ENCODE results near the gene SETBP1. TPM values are rescaled to one million over a fixed set of nuclear protein-coding genes. Genes with fewer than 3 reads are reported as not detected.

SETBP1 gene
- total RNA-seq, 1 experiment from 2014 or later: 9.6 TPM

GRCh38 chr18:44786688-44787087 lies 106.0 kb downstream of the SETBP1 start:
- Mint-ChIP-seq H3K4me3 (no peak overlapping the region), H3K4me1 (peaks cover 31% of the 10 kb centered on the region)
- TF ChIP-seq ZNF416 (CRISPR knock-in tag; IDR thresholded peaks at IDR 0.05): no peak
- TF ChIP-seq MLX (CRISPR knock-in tag; IDR thresholded peaks at IDR 0.05): no peak

GRCh38 chr18:44788334-44788733 lies 107.6 kb downstream of the SETBP1 start:
- TF ChIP-seq ZNF512 (CRISPR knock-in tag; IDR thresholded peaks at IDR 0.05; ENCODE audit: borderline replicate concordance) (no peak), SMAD4 (CRISPR knock-in tag; IDR thresholded peaks at IDR 0.05) (no peak), ZNF396 (CRISPR knock-in tag; IDR thresholded peaks at IDR 0.05; ENCODE audit: borderline replicate concordance) (no peak), ZNF121 (CRISPR knock-in tag; IDR thresholded peaks at IDR 0.05) (no peak), ZNF138 (CRISPR knock-in tag; conservative IDR thresholded peaks at IDR 0.05) (no peak), SP1 (CRISPR knock-in tag; conservative IDR thresholded peaks at IDR 0.05) (no peak), ZNF219 (CRISPR knock-in tag; IDR thresholded peaks at IDR 0.05; ENCODE audit: borderline replicate concordance) (no peak), ERG (CRISPR knock-in tag; IDR thresholded peaks at IDR 0.05) (no peak), EMX1 (CRISPR knock-in tag; IDR thresholded peaks at IDR 0.05) (no peak), MLX (CRISPR knock-in tag; IDR thresholded peaks at IDR 0.05) (no peak)
- H3K27ac Mint-ChIP-seq: no peak overlapping the region
- peaks cover 34% of the 10 kb centered on the region for H3K4me1 Mint-ChIP-seq
- H3K27me3 Mint-ChIP-seq (ENCODE audit: low read depth): no peaks in the 10 kb centered on the region
- POLR2A ChIA-PET: interaction anchor here (1.0 kb wide), 1 partner anchor 18 kb away, joined by 9 read pairs; no protein-coding TSS in a partner anchor
- CTCF ChIA-PET: no interaction called here
- H3K4me3 Mint-ChIP-seq: no peak overlapping the region
- no peaks in the 10 kb centered on the region for H3K36me3 Mint-ChIP-seq
- ATAC-seq (no peak), DNase-seq (ENCODE audit: low spot score) (no peak)
- H3K9me3 Mint-ChIP-seq: no peaks in the 10 kb centered on the region

More at GRCh38 chr18:44786688-44787087, 106.0 kb downstream of the SETBP1 start:
- ATAC-seq (no peak), DNase-seq (ENCODE audit: low spot score) (no peak)
- no peaks in the 10 kb centered on the region for H3K27me3 Mint-ChIP-seq (ENCODE audit: low read depth)
- H3K27ac Mint-ChIP-seq: no peak overlapping the region
- H3K9me3 Mint-ChIP-seq: no peaks in the 10 kb centered on the region
- CTCF ChIA-PET: no interaction called here
- POLR2A ChIA-PET: no interaction called here
- H3K36me3 Mint-ChIP-seq: no peaks in the 10 kb centered on the region

GRCh38 chr18:44789710-44790109 lies 109.0 kb downstream of the SETBP1 start:
- ChIA-PET CTCF (no interaction called here), POLR2A (interaction anchor here (0.6 kb wide), 1 partner anchor 96 kb away, joined by 3 read pairs; no protein-coding TSS in a partner anchor)
- no peak for DNase-seq (ENCODE audit: low spot score)
- H3K9me3 Mint-ChIP-seq: no peaks in the 10 kb centered on the region
- H3K36me3 Mint-ChIP-seq: no peaks in the 10 kb centered on the region
- H3K27me3 Mint-ChIP-seq (ENCODE audit: low read depth): no peaks in the 10 kb centered on the region
- peaks cover 34% of the 10 kb centered on the region for H3K4me1 Mint-ChIP-seq
- H3K27ac Mint-ChIP-seq: 0 out of 2 replicates have a peak overlapping the region, but pooled peaks have one; percentile 4
- TF ChIP-seq ZNF396 (CRISPR knock-in tag; IDR thresholded peaks at IDR 0.05; ENCODE audit: borderline replicate concordance): no peak
- TF ChIP-seq GRHL2 (CRISPR knock-in tag; IDR thresholded peaks at IDR 0.05; ENCODE audit: insufficient replicate concordance, severe bottlenecking): no peak
- TF ChIP-seq GTF2I (CRISPR knock-in tag; conservative IDR thresholded peaks at IDR 0.05): no peak
- TF ChIP-seq ZNF121 (CRISPR knock-in tag; IDR thresholded peaks at IDR 0.05): no peak
- TF ChIP-seq NFYB (CRISPR knock-in tag; conservative IDR thresholded peaks at IDR 0.05; ENCODE audit: low read depth): no peak
- no peak for TF ChIP-seq ZSCAN18 (CRISPR knock-in tag; IDR thresholded peaks at IDR 0.05)
- no peak for TF ChIP-seq RORB (CRISPR knock-in tag; IDR thresholded peaks at IDR 0.05)
- TF ChIP-seq AR (CRISPR knock-in tag; IDR thresholded peaks at IDR 0.05): no peak
- no peak for TF ChIP-seq FOXJ3 (CRISPR knock-in tag; IDR thresholded peaks at IDR 0.05; ENCODE audit: borderline replicate concordance)
- no peak for TF ChIP-seq IRF1 (CRISPR knock-in tag; IDR thresholded peaks at IDR 0.05)
- no peak for TF ChIP-seq SOX15 (CRISPR knock-in tag; IDR thresholded peaks at IDR 0.05)
- TF ChIP-seq SMAD4 (CRISPR knock-in tag; IDR thresholded peaks at IDR 0.05): no peak
- no peak for TF ChIP-seq ATF3 (CRISPR knock-in tag; conservative IDR thresholded peaks at IDR 0.05)
- no peak for TF ChIP-seq TEAD1 (CRISPR knock-in tag; IDR thresholded peaks at IDR 0.05)
- TF ChIP-seq ETV6 (CRISPR knock-in tag; IDR thresholded peaks at IDR 0.05): no peak
- TF ChIP-seq JAZF1 (CRISPR knock-in tag; IDR thresholded peaks at IDR 0.05): no peak
- no peak overlapping the region for H3K4me3 Mint-ChIP-seq
- no peak for ATAC-seq
